Brain microvascular endothelial cell (primary cell): ENCODE data around the gene C2CD2L.

Source experiments
- DNase-seq: peaks from one replicate; pipeline ENCODE4 v3.0.0-alpha.2; 2020
- H3K27ac ChIP-seq: fragments of 250-450 bp; sonication (Bioruptor Pico); 2 replicates; pipeline ENCODE4 v1.5.1; 2020; ENCODE audit warnings: mild to moderate bottlenecking, moderate library complexity
- H3K27me3 ChIP-seq: fragments of 250-450 bp; sonication (Bioruptor Pico); replicated peaks from 2 replicates; pipeline ENCODE4 v1.5.1; 2020; ENCODE audit warnings: mild to moderate bottlenecking
- H3K36me3 ChIP-seq: fragments of 250-450 bp; sonication (Bioruptor Pico); replicated peaks from 2 replicates; pipeline ENCODE4 v1.5.1; 2020; ENCODE audit warnings: mild to moderate bottlenecking
- H3K4me3 ChIP-seq: 2 replicates; pipeline ENCODE4 v1.5.1; 2011; ENCODE audit warnings: low read depth, mild to moderate bottlenecking, control low read depth, low read length, moderate library complexity
- in situ Hi-C: cut with HindIII; loops from 2 replicates; pipeline ENCODE4 v1.10.0; 2017; ENCODE audit warnings: low sequenced_read_pairs, low pct_ligation_motif_present
- TF ChIP-seq, protein P1 (sequence below): IDR thresholded peaks from 2 replicates; pipeline ENCODE4 v1.5.1; 2011; ENCODE audit warnings: low read depth, mild to moderate bottlenecking, moderate library complexity, low read length, control low read depth, inconsistent platforms; ENCODE audit errors: missing control alignments

The C2CD2L gene

GRCh38 chr11:119121008-119121810 is 14.1 kb downstream of the C2CD2L start, which contains the start of gene HINFP:
HINFP (plus strand) TSS chr11:119121580; CDS start chr11:119126945, 5,365 bp downstream.
- no peaks in the 10 kb centered on the region for H3K27me3 ChIP-seq
- in situ Hi-C loops, result no loop called here

DNA sequence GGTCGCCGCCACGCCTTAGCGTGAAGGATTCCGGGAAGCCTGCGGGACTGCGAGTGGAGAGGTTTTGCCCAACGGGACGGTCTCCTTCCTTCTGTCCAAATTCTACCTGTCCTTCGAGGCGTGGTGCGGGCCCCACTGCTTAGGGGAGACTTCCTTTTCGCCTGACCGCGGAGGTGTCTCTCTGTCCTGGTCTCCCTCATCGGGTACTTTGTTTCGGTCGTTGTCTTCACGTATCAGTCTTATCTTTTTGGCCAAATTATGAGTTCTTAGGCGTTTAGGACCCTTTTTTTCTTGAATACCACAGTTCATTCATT is 14.6 kb downstream of the C2CD2L start:
- TF ChIP-seq, protein P1, sequence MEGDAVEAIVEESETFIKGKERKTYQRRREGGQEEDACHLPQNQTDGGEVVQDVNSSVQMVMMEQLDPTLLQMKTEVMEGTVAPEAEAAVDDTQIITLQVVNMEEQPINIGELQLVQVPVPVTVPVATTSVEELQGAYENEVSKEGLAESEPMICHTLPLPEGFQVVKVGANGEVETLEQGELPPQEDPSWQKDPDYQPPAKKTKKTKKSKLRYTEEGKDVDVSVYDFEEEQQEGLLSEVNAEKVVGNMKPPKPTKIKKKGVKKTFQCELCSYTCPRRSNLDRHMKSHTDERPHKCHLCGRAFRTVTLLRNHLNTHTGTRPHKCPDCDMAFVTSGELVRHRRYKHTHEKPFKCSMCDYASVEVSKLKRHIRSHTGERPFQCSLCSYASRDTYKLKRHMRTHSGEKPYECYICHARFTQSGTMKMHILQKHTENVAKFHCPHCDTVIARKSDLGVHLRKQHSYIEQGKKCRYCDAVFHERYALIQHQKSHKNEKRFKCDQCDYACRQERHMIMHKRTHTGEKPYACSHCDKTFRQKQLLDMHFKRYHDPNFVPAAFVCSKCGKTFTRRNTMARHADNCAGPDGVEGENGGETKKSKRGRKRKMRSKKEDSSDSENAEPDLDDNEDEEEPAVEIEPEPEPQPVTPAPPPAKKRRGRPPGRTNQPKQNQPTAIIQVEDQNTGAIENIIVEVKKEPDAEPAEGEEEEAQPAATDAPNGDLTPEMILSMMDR, result no peak
- in situ Hi-C loops, result no loop called here
- Histone ChIP-seq H3K36me3 (peaks cover 11% of the 10 kb centered on the region), H3K27ac (peak overlapping the region; percentile 41), H3K27me3 (no peaks in the 10 kb centered on the region), H3K4me3 (peak overlapping the region; percentile 83)
- no peak for DNase-seq

More at GRCh38 chr11:119121008-119121810, 14.1 kb downstream of the C2CD2L start, which contains the start of gene HINFP:
- Histone ChIP-seq H3K36me3 (peaks cover 11% of the 10 kb centered on the region), H3K27ac (peak within 1 kb of the TSS; percentile 54), H3K4me3 (peak within 1 kb of the TSS; percentile 83)
- DNase-seq, result peak; percentile 100
- TF ChIP-seq, protein P1, result no peak

- TF ChIP-seq, protein P1, result no peak
- in situ Hi-C loops, result no loop called here
- H3K4me3 ChIP-seq, result no peak overlapping the region
- peaks cover 22% of the 10 kb centered on the region for H3K36me3 ChIP-seq
- no peak overlapping the region for H3K27ac ChIP-seq
- H3K27me3 ChIP-seq, result no peaks in the 10 kb centered on the region
- no peak for DNase-seq
Measured at GRCh38 chr11:119125821-119126220, 18.7 kb downstream of the C2CD2L start.

GRCh38 chr11:119126675-119127268 is 19.6 kb downstream of the C2CD2L start:
- Histone ChIP-seq H3K27me3 (no peaks in the 10 kb centered on the region), H3K4me3 (no peak overlapping the region), H3K27ac (no peak overlapping the region), H3K36me3 (peaks cover 28% of the 10 kb centered on the region)
- DNase-seq, result no peak
- in situ Hi-C loops, result no loop called here
- TF ChIP-seq, protein P1, result no peak

DNA sequence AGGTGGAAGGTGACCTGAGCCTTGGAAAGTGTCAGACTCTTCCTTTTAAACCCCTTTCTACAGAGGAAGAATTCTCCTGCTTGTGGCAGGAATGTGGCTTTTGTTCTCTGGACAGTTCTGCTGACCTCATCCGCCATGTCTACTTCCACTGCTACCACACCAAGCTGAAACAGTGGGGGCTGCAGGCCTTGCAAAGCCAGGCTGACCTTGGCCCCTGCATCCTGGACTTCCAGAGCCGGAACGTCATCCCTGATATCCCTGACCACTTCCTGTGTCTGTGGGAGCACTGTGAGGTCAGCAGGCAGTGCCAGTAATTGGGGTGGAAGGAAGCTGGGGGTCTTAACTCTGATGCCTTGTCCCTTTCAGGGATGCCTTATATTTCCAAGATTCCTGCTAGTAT is 23.5 kb downstream of the C2CD2L start:
- Histone ChIP-seq H3K36me3 (peaks cover 40% of the 10 kb centered on the region), H3K27me3 (no peaks in the 10 kb centered on the region), H3K4me3 (no peak overlapping the region), H3K27ac (no peak overlapping the region)
- in situ Hi-C loops, result no loop called here
- TF ChIP-seq, protein P1, result no peak
- no peak for DNase-seq
